Epithelial cell of esophagus (primary cell): ENCODE results near the gene PLA2R1.

Source experiments
- DNase-seq: peaks from one replicate; pipeline ENCODE4 v3.0.0; 2010; ENCODE audit warnings: low read depth
- H3K4me3 ChIP-seq: 2 replicates; pipeline ENCODE4 v1.5.1; 2011; ENCODE audit warnings: mild to moderate bottlenecking, low read length, control low read depth
- CTCF ChIP-seq: IDR thresholded peaks from 2 replicates; pipeline ENCODE4 v1.5.1; 2011; ENCODE audit warnings: low read depth, mild to moderate bottlenecking, low read length, control low read depth, inconsistent platforms; ENCODE audit not compliant: insufficient read depth; ENCODE audit errors: missing control alignments

The PLA2R1 gene

GRCh38 chr2:159960414-159960813 is 102.0 kb downstream of the PLA2R1 start:
- no peak overlapping the region for H3K4me3 ChIP-seq
- no peak for TF ChIP-seq CTCF
- DNase-seq, result peak; percentile 91

- DNase-seq, result no peak
- no peak for TF ChIP-seq CTCF
Observed at GRCh38 chr2:159959136-159959535, 103.3 kb downstream of the PLA2R1 start.

GRCh38 chr2:159953136-159953823 is 109.1 kb downstream of the PLA2R1 start:
- no peak overlapping the region for H3K4me3 ChIP-seq
- DNase-seq, result no peak
- TF ChIP-seq CTCF, result no peak

More at GRCh38 chr2:159959136-159959535, 103.3 kb downstream of the PLA2R1 start:
- no peak overlapping the region for H3K4me3 ChIP-seq

GRCh38 chr2:159946326-159946999 is 116.0 kb downstream of the PLA2R1 start:
- no peak for DNase-seq
- TF ChIP-seq CTCF, result no peak
- no peak overlapping the region for H3K4me3 ChIP-seq

- no peak overlapping the region for H3K4me3 ChIP-seq
- DNase-seq, result no peak
- TF ChIP-seq CTCF, result no peak
Observed at GRCh38 chr2:159944874-159945273, 117.5 kb downstream of the PLA2R1 start.

GRCh38 chr2:159942146-159942545 is 120.3 kb downstream of the PLA2R1 start:
- H3K4me3 ChIP-seq, result no peak overlapping the region
- no peak for TF ChIP-seq CTCF
- no peak for DNase-seq
